GM19043 (cell line): ENCODE measurements around the gene NUBPL.
"Not testable (repeated sequence)": the region's sequence is repeated elsewhere in the genome, so short reads cannot be mapped to it uniquely, and the experiment has no call there.

Experiments used
- ATAC-seq: cut with Tn5 transposase; IDR thresholded peaks from one replicate; pipeline ENCODE4 v1.9.1; 2021; ENCODE audit warnings: low read depth; ENCODE audit not compliant: unreplicated experiment

Gene NUBPL

GRCh38 chr14:31718585-31718984 lies 157.4 kb downstream of the NUBPL start:
- no peak for ATAC-seq

DNA sequence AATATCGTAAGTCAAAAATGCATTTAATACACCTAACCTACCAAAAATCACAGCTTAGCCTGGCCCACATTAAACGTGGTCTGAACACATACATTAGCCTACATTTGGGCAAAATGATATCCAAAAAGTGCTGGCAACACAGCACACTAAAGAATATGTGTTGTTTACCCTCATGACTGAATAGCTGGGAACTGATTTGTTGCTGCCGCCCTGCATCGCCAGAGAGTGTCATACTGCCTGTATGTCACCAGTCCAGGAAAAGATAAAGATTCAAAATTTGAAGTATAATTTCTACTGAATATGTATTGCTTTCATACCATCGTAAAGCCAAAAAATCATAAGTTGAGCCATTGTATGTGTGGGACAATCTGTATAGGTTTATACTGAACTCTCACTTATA lies 157.8 kb downstream of the NUBPL start:
- ATAC-seq = no peak

- ATAC-seq = no peak
Observed at GRCh38 chr14:31726337-31726736, 165.1 kb downstream of the NUBPL start.

DNA sequence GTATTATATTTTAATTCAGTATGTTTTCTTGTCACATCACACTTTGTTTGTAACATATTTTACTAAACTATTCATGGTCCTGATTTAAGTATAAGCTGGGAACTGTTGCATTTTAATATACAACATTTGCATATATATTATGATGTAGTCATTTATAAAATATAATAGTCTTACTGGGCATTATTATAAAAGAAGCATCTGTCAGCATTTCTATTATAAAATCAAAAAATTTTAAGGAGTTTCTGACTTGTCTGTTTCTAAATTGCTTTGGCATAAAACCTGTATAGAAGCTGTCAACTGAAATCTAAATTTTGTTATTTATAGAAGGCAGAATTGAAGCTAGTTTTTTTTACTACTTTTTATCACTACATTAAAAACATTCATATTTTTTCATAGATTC lies 166.6 kb downstream of the NUBPL start:
- no peak for ATAC-seq

- ATAC-seq = no peak
Observed at GRCh38 chr14:31740688-31741087, 179.5 kb downstream of the NUBPL start.

GRCh38 chr14:31745741-31746140 lies 184.5 kb downstream of the NUBPL start:
- no peak for ATAC-seq

- no peak for ATAC-seq
Observed at GRCh38 chr14:31746326-31746725, 185.1 kb downstream of the NUBPL start.

- ATAC-seq = no peak
Observed at GRCh38 chr14:31749275-31749674, 188.1 kb downstream of the NUBPL start.

DNA sequence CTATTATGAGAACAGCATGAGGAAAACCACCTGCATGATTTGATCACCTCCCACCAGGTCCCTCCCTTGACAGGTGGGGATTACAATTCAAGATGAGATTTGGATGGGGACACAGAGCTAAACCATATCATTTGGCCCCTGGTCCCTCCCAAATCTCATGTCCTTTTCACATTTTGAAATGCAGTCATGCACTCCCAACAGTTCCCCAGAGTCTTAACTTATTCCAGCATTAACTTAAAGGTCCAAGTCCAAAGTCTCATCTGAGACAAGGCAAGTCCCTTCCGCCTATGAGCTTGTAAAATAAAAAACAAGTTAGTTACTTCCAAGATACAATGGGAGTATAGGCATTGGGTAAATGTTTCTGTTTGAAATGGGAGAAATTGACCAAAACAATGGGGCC lies 189.8 kb downstream of the NUBPL start:
- ATAC-seq = not testable (repeated sequence)

DNA sequence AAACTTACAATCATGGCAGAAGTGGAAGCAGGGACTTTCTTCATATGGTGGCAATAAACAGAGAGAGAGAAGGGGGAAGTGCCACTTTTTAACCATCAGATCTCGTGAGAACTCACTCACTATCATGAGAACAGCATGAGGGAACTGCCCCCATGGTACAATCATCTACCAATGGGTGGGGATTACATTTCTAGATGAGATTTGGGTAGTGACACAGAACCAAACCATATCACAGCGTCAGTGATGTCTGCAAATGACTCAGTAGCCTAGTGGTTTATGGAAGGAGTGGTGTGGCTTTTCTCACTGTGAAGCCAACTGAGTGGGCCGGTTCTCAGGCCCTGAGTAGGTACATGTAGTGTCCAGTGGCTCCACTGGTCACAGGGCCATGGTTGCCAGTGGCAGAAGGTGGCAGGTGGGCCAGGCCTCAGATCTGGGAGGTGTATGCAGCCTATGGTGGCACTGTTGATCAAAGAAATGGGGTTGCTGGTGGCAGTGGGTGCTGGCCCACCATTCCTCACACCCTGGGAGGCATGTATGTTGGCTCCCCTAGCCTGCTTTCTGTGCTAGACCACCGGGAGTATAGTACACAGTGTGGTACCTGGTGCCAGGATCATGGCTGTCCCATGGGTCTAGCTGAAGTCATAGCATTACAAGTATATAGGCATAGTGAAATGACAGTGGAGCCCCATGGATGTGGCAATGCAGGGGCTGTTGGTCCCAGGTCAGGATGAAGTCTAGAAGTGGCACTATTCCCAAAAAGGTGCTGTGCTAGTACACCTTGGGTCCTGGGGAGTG lies 191.9 kb downstream of the NUBPL start:
- no peak for ATAC-seq

DNA sequence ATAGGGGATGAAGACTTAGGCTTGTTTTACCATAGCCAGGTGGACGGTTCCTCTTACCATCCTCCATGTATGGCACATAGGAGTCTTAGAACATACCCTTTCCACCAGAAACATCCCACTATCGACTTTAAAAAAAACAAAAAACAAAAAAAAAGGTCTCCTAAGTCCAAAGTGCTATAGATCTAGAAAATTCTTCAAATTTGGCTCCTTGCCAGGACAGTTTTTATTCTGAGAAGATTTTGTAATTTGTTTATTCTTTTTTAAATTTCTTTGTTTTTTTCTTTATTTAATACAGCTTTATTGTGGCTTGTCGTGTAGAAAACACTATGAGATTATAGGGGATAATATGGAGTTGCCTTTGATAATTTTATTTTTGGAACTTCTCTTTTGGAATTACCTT lies 197.7 kb downstream of the NUBPL start:
- no peak for ATAC-seq

DNA sequence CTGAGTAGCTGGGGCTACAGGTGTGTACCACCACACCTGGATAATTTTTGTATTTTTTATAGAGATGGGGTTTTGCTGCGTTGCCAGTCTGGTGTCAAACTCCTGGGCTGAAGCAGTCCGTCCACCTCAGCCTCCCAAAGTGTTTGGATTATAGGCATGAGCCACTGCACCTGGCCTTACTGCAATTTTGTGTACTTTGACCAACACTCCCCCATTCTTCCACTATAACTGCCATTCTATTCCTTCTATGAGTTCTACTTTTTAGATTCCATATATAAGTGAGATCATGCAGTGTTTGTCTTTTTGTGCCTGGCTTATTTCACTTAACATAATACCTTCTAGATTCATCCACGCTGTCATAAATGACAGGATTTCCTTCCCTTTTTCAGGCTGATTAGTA lies 199.1 kb downstream of the NUBPL start:
- no peak for ATAC-seq

- no peak for ATAC-seq
Observed at GRCh38 chr14:31761325-31761724, 200.1 kb downstream of the NUBPL start.

DNA sequence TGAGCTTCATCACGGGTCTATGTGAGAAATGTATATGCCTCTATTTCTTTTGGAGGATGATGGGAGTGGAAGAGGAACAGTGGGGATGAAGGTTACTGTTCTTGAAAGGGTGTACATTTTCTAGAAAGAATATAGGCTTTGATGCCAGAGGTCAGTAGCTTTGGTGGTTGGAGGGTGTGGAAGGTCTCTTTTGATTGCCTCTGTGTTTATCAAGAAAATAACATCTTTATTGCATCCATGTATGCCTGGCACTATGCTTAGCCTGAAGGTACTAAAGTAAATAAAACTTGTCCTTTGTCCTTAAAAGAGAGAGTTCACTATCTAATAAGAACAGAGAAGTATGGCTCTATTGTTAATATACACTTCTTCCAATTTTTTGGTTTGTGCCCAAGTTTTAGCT lies 201.8 kb downstream of the NUBPL start:
- ATAC-seq = no peak

DNA sequence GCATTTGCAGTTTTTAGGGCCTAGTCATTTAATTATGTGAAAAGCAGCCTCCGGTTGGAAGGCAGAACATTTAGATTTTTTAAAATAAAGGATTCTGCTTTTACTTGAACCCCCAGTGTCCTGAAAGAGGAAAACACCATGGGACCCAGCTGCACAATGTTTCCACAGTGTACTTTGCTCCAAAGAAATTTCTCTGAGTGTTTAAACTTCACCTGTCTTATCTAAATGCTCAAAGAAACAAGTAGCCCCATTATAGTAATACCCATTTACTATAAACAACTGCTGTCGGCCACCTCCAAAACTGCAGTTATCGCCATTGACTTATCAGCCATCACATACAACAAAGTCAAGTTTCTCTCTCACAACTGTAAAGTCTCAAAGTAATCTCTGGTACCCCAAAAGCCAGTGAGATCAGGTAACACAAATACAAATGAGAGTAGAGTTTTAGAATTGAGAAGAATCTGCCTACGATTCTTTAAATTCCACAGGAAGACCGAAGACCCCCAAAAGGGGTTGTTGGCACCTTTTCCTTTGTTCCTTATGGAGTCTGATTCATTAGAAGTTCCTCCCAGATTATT lies 205.2 kb downstream of the NUBPL start:
- no peak for ATAC-seq

- no peak for ATAC-seq
Observed at GRCh38 chr14:31768355-31768754, 207.2 kb downstream of the NUBPL start.

DNA sequence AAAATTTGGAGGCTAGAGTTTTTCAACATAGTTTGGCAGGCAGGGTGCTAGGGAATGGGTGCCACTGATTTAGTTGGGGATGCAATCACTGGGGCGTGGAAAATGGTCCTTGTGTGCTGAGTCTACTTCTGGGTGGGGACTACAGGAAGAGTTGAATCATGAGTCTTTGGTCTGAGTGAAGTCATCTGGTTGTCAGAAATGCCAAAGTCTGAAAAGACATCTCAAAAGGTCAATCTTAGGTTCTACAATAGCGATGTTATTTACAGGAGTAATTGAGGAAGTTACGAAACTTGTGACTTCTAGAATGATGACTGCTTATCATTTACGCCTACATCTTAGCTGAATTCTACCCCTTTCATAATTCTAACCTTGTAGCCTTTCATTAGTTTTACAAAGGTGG lies 209.1 kb downstream of the NUBPL start:
- ATAC-seq = no peak

GRCh38 chr14:31774567-31774966 lies 213.4 kb downstream of the NUBPL start:
- ATAC-seq = no peak

DNA sequence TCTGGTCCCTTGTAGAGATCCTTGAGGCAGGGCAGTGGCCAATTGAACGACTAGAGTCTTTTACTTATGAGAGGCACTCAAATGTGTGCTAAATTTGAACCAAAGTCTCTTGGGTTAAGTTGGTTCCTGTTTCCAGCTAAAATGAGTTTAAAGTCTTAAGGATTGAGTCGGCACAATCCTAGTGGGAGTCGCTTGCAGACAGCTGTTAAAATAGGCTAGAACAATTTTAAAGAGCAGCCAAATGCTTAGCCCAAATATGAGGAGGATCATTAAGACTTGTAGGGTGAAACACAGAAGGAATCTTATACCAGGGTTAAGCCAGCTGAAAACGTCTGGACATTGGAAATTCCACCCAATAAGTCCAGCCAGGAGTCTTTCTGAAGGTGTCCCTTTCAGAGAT lies 216.1 kb downstream of the NUBPL start:
- no peak for ATAC-seq

GRCh38 chr14:31781578-31781977 lies 220.4 kb downstream of the NUBPL start:
- no peak for ATAC-seq

DNA sequence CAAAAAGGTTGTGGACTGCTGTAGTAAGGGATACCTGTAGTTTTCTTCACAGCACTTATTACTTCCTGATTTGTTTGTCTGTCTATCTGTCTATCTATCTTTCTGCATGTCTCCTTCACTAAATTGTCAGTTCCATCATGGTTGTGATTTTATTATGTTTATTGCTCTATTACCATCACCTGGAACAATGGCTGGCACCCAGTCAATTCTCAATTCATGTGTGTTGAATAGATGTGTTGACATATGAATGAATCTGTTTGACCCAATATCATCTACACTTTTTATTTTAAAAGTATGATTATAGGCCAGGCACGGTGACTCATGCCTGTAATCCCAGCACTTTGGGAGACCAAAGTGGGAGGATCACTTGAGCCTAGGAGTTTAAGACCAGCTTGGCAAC lies 224.4 kb downstream of the NUBPL start:
- ATAC-seq = no peak

DNA sequence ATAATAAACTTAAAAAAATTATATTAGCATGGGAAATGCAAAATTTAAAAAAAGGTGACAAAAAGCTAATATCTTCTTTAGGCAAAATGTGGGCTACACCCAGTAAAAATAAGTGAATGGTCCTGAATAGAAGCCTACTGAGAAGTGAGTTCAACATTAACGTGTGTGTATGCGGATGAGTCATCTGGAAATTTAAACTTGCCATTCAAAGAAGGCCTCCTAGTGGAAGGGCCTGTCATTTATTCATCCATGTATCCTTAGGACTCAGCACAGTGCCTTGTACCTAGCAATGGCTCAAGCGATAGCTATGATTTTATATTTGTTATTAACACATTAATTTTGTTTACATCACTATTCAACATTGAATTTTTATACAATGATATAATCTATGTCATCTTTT lies 226.2 kb downstream of the NUBPL start:
- no peak for ATAC-seq
